ENCODE results near the gene NME7.

NME7 gene

GRCh38 chr1:169098380-169098779 lies 269.2 kb downstream of the NME7 start:
- DNase-seq (ENCODE audit: low spot score) = no peak
- H3K27ac ChIP-seq = no peak overlapping the region
- CTCF ChIA-PET = no interaction called here
- POLR2A ChIA-PET (ENCODE audit: low non-redundant PET) = no interaction called here
- TF ChIP-seq, protein P1, sequence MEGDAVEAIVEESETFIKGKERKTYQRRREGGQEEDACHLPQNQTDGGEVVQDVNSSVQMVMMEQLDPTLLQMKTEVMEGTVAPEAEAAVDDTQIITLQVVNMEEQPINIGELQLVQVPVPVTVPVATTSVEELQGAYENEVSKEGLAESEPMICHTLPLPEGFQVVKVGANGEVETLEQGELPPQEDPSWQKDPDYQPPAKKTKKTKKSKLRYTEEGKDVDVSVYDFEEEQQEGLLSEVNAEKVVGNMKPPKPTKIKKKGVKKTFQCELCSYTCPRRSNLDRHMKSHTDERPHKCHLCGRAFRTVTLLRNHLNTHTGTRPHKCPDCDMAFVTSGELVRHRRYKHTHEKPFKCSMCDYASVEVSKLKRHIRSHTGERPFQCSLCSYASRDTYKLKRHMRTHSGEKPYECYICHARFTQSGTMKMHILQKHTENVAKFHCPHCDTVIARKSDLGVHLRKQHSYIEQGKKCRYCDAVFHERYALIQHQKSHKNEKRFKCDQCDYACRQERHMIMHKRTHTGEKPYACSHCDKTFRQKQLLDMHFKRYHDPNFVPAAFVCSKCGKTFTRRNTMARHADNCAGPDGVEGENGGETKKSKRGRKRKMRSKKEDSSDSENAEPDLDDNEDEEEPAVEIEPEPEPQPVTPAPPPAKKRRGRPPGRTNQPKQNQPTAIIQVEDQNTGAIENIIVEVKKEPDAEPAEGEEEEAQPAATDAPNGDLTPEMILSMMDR (conservative IDR thresholded peaks at IDR 0.05; ENCODE audit: low read depth) = no peak

GRCh38 chr1:169094897-169095569 lies 272.6 kb downstream of the NME7 start:
- DNase-seq (ENCODE audit: low spot score) = no peak
- TF ChIP-seq, protein P1 (conservative IDR thresholded peaks at IDR 0.05; ENCODE audit: low read depth) = no peak
- peak overlapping the region; percentile 74 for H3K27ac ChIP-seq
- ChIA-PET POLR2A (ENCODE audit: low non-redundant PET) (no interaction called here), CTCF (interaction anchor here (0.6 kb wide), 1 partner anchor 182 kb away, joined by 5 read pairs; no protein-coding TSS in a partner anchor)

DNA sequence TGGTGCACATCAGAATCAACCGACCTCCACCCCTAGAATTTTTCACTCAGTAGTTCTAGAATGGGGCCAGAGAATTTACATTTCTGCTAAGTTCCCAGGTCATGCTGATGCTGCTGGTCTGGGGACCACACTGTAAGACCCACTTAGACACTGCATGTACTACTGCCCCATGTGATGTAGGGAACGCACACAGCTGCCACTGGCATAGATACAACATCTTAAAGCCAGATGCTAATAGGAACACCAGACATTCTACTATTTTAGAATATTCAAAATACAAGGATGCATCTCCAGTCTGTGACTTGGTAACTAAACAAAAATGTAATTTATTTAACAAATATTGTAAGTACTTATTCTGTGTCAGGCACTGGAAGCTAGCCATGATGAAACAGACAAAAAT lies 275.2 kb downstream of the NME7 start:
- POLR2A ChIA-PET (ENCODE audit: low non-redundant PET) = no interaction called here
- CTCF ChIA-PET = no interaction called here
- no peak overlapping the region for H3K27ac ChIP-seq
- TF ChIP-seq, protein P1 (conservative IDR thresholded peaks at IDR 0.05; ENCODE audit: low read depth) = no peak
- no peak for DNase-seq (ENCODE audit: low spot score)

GRCh38 chr1:169091480-169091941 lies 276.1 kb downstream of the NME7 start:
- ChIA-PET CTCF (no interaction called here), POLR2A (ENCODE audit: low non-redundant PET) (no interaction called here)
- no peak for DNase-seq (ENCODE audit: low spot score)
- TF ChIP-seq, protein P1 (conservative IDR thresholded peaks at IDR 0.05; ENCODE audit: low read depth) = no peak
- H3K27ac ChIP-seq = no peak overlapping the region

DNA sequence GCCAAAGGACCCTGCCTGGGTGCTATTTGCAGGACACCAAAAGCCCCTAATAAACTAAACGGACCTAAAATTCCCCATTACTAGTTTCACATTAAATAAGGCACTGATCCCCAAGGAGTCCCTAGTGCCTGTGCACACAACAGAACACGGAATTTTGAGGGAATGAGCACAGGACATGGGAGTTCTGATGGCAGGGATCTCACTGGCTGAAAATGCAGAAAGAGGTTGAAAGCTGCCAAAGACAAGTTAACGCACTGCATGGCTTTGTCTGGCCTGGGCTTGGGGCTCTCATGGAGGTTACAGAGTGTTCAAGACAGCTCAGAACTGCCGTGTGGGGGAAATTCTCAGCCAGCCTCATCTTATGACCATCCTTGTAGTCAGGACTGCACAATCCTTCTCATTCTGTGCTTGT lies 276.7 kb downstream of the NME7 start:
- DNase-seq (ENCODE audit: low spot score) = no peak
- POLR2A ChIA-PET (ENCODE audit: low non-redundant PET) = no interaction called here
- TF ChIP-seq, protein P1 (conservative IDR thresholded peaks at IDR 0.05; ENCODE audit: low read depth) = no peak
- no peak overlapping the region for H3K27ac ChIP-seq
- CTCF ChIA-PET = no interaction called here

DNA sequence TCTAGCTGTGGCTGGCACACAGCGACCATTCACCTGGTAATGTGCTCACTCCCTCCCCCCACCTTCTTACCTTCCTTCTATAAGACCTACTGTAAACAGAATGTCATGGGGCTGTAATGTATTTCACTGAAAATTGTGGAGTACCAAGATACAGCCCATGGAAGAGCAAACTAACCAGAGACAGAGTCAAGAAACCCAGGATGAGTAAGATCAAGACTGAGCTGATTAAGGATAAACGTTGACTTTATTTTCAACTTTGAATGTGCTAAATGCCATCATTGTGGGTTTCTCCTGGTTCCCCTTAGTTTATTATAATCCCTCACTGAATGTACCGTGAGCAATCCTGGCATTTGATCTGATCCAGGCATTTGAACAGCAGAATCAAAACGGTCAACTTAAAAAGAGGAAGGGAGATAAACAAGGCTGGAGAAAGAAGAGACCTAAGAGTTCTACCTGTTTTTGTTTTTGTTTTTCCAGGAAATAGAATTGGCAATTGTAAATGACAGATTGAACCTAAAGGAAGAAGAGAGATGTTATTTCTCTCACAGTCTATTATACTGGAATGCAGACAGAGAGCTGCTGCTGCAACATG lies 277.2 kb downstream of the NME7 start:
- TF ChIP-seq, protein P1 (conservative IDR thresholded peaks at IDR 0.05; ENCODE audit: low read depth) = no peak
- POLR2A ChIA-PET (ENCODE audit: low non-redundant PET) = no interaction called here
- DNase-seq (ENCODE audit: low spot score) = no peak
- no peak overlapping the region for H3K27ac ChIP-seq
- CTCF ChIA-PET = no interaction called here
